Measurements from ENCODE around the gene SPPL2A.
"Not testable (repeated sequence)": the region's sequence is repeated elsewhere in the genome, so short reads cannot be mapped to it uniquely, and the experiment has no call there.

The SPPL2A gene

GRCh38 chr15:50765195-50765967 lies at the start of gene SPPL2A:
TSS of gene SPPL2A (minus strand) at chr15:50765706. CDS start at chr15:50765533, 173 bp downstream.
- peak; percentile 81 for DNase-seq

GRCh38 chr15:50814634-50815033 lies 49.1 kb upstream of the SPPL2A start:
- no peak for DNase-seq

GRCh38 chr15:50813865-50814264 lies 48.4 kb upstream of the SPPL2A start:
- DNase-seq, result no peak

- no peak for DNase-seq
Measured at GRCh38 chr15:50813089-50813488, 47.6 kb upstream of the SPPL2A start.

- DNase-seq, result not testable (repeated sequence)
Measured at GRCh38 chr15:50812181-50812506, 46.6 kb upstream of the SPPL2A start.

- not testable (repeated sequence) for DNase-seq
Measured at GRCh38 chr15:50811461-50812180, 46.1 kb upstream of the SPPL2A start.

- no peak for DNase-seq
Measured at GRCh38 chr15:50810128-50810527, 44.6 kb upstream of the SPPL2A start.

- no peak for DNase-seq
Measured at GRCh38 chr15:50808728-50809127, 43.2 kb upstream of the SPPL2A start.

GRCh38 chr15:50803479-50804180 lies 38.1 kb upstream of the SPPL2A start:
- DNase-seq, result no peak

DNA sequence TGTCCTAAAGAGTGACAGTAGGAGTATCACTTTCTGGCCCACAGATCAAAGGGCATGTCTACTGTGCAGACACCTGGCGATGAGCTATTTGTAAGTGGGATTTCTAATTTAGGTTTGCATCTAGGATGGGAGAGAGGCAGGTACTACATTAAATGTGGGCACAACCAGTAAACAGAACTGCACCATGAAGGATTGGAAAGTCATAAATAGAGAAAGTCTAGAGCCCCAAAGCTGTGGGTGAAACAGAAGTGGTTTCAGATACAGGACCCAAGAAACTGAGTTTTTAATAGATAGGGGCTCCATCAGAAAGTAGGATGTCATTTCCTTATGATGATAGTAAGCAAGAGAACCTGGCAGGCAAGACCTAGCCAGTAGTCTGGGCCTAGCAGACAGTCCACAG lies 35.2 kb upstream of the SPPL2A start:
- DNase-seq, result no peak

GRCh38 chr15:50798684-50799083 lies 33.2 kb upstream of the SPPL2A start:
- DNase-seq, result no peak

DNA sequence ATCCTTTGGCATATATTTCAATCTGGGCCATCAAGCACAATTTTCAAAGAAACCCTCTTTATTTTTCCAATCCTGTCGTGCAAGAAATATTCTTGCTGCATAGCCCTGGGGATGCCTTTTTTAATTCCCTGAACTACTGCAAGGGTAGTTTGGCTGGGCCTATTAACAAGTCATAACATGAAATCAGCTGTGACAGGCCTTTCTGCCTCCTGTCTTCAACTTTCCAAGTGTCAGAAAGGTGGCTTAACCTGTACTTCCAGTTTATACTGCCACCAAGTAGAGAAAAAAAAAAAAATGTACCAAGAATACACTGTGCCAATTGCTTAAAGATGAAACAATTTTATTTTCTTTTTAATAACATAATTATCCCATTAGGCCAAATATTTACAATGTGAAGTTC lies 32.4 kb upstream of the SPPL2A start:
- no peak for DNase-seq

DNA sequence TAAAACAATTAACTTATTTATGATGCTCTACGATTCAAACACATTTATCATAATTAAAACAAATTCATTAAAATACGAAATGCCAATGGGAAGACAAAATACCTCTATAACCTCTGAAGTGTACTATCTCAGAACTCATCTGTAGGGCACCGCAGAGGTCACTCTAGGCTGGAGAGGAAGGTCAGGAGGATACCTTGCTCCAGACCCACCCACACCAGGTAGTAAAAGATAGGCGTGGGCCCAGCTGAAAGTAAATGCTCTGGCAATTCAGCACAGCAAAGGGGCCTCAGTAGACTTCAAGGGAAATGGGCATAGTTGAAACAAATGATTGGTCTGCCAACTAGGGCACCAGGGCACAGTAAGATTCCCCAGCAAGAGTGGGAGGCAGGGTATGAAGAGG lies 26.0 kb upstream of the SPPL2A start:
- DNase-seq, result no peak

- DNase-seq, result no peak
Measured at GRCh38 chr15:50790778-50791453, 25.4 kb upstream of the SPPL2A start.

GRCh38 chr15:50786871-50787270 lies 21.4 kb upstream of the SPPL2A start:
- DNase-seq, result no peak

GRCh38 chr15:50786438-50786837 lies 20.9 kb upstream of the SPPL2A start:
- no peak for DNase-seq

GRCh38 chr15:50783895-50784294 lies 18.4 kb upstream of the SPPL2A start:
- DNase-seq, result no peak

DNA sequence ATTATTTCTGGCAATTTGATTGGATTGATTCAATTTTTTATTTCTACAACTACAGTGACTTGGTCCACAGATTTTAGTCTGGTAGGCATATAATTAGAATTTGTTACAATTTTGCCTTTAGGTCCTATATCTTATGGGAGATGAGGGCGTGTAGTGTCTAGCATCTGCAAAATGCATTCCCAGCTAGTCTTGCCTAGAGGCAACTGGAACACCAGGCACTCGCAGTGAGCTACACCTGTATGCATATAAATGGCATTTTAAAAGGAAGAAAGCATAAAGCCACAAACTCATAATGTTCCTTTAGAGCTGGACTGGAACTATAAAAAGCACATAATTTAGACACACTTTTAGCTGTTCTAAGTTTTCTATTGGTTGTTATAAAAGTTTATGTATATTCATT lies 17.9 kb upstream of the SPPL2A start:
- no peak for DNase-seq

DNA sequence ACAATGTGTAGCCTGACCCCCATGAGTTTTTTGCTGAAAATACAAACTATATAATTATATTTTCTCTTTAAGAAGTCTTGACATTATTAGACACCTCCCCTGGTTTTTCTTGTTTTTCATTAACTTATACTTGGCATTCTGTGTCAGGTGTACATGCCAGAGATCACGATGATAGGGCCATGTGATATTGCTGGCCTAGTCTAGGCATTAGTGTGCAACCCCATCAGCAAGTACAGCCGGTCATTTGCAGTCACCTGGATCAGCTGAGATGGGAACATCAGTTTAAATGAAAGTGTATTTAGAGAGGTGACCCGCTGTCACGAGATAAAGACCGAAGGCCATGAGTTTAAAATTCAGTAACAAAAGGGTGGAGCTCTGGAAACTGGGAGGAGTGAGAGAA lies 12.6 kb upstream of the SPPL2A start:
- no peak for DNase-seq

DNA sequence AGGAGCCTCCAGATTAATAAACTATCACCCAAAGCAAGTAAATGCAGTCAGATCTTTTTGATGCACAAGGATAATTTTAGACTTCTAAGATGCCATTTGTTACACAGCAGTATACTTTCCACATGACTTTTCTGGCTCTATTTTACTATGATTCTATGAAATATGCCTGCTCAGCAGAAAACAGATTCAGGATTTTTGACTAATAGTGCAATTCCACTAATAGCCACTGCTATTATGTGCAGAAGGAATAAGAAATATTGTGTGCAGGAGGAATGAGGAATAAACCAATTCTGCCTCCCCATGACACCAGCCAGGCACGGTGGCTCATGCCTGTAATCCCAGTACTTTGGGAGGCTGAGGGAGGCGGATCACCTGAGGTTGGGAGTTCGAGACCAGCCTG lies 11.5 kb upstream of the SPPL2A start:
- no peak for DNase-seq

- DNase-seq, result no peak
Measured at GRCh38 chr15:50774450-50774849, 8.9 kb upstream of the SPPL2A start.

GRCh38 chr15:50773389-50773788 lies 7.9 kb upstream of the SPPL2A start:
- DNase-seq, result no peak

- no peak for DNase-seq
Measured at GRCh38 chr15:50767332-50767861, 1.9 kb upstream of the SPPL2A start.

Measured in CD4-positive, alpha-beta T cell treated with Interleukin-15 for 1 hour (primary cell).